AG09309 (cell line): ENCODE results near the gene LMOD1.

Experiments
- DNase-seq: peaks from one replicate; pipeline ENCODE4 v3.0.0-alpha.2; 2010; ENCODE audit warnings: low read depth
- H3K4me3 ChIP-seq: 2 replicates; pipeline ENCODE4 v1.5.1; 2011; ENCODE audit warnings: mild to moderate bottlenecking, low read depth, low read length, moderate library complexity; ENCODE audit not compliant: control insufficient read depth
- TF ChIP-seq, protein P1 (sequence below): IDR thresholded peaks from 2 replicates; pipeline ENCODE4 v1.5.1; 2011; ENCODE audit warnings: mild to moderate bottlenecking, low read depth, low read length, inconsistent platforms; ENCODE audit not compliant: insufficient read depth, control insufficient read depth; ENCODE audit errors: missing control alignments

LMOD1 gene

DNA sequence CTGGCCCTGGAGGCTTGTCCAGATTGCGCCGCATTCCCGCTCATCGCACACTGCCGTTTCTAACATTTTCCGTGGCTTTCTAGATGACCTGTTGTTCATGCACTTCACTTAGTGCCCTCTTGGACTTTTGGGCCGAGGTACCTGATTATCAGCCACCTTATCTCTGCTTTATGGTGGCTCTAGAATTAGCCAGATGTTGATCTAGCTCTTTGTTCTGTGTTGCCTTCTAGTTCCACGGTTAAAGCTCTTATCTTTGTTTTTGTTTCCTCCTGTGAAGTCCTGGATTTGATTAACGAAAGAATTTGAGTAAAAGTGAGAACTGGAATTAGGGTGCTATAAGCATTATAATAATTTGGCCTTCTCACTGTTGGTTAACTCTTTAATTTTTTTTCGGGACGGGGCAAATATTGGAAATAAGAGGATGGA is 37.0 kb upstream of the LMOD1 start:
- TF ChIP-seq, protein P1, sequence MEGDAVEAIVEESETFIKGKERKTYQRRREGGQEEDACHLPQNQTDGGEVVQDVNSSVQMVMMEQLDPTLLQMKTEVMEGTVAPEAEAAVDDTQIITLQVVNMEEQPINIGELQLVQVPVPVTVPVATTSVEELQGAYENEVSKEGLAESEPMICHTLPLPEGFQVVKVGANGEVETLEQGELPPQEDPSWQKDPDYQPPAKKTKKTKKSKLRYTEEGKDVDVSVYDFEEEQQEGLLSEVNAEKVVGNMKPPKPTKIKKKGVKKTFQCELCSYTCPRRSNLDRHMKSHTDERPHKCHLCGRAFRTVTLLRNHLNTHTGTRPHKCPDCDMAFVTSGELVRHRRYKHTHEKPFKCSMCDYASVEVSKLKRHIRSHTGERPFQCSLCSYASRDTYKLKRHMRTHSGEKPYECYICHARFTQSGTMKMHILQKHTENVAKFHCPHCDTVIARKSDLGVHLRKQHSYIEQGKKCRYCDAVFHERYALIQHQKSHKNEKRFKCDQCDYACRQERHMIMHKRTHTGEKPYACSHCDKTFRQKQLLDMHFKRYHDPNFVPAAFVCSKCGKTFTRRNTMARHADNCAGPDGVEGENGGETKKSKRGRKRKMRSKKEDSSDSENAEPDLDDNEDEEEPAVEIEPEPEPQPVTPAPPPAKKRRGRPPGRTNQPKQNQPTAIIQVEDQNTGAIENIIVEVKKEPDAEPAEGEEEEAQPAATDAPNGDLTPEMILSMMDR = no peak
- peak overlapping the region; percentile 55 for H3K4me3 ChIP-seq
- DNase-seq = no peak

DNA sequence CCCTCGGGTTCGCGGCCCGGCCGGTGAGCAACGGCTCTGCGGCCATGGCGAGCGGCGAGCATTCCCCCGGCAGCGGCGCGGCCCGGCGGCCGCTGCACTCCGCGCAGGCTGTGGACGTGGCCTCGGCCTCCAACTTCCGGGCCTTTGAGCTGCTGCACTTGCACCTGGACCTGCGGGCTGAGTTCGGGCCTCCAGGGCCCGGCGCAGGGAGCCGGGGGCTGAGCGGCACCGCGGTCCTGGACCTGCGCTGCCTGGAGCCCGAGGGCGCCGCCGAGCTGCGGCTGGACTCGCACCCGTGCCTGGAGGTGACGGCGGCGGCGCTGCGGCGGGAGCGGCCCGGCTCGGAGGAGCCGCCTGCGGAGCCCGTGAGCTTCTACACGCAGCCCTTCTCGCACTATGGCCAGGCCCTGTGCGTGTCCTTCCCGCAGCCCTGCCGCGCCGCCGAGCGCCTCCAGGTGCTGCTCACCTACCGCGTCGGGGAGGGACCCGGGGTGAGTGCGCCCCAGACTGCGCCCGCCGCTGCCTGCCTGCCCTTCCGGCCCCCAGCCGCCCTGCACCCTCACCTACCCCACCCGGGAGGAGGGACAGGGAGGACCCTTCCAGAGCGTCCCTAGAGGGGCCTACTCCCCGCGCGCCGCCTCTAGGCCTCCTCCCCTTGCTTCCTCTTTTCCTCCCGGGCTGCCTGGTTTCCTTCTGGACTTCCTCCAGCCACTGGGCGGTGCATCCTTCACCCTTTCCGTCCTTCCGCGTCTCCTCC is 36.5 kb upstream of the LMOD1 start, which contains the start of gene RNPEP:
RNPEP (plus strand) TSS at position 26 of the 757 bp plus-strand sequence; CDS start at position 45, 19 bp downstream.
- peak within 1 kb of the TSS; percentile 55 for H3K4me3 ChIP-seq
- no peak for DNase-seq
- TF ChIP-seq, protein P1 = no peak

DNA sequence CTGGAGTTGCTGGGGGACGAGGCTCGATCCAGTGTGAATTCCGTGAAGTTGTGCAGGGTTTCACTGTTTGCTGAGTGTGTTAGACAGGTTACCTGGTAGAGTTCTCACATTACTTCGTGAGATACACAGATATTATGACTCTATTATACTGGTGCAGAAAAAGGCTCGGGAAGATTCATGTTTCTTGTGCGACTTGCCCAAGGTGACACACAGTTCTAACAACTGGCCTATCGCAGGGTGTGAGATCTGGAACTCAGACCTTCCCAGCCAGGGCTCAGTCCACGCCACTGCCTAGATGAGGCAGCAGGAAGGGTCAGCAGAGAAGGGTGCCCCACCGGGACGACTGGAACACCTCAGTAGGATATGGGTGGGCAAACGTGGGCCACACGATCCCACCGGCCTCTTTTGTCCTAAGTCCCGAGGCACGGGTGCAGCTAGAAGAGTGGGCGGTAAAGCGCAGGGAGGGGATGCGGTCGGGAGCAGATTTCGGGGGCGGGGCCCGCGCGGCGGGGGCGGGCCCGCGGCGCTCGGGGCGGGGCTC is 35.8 kb upstream of the LMOD1 start:
- TF ChIP-seq, protein P1 = no peak
- H3K4me3 ChIP-seq = peak overlapping the region; percentile 55
- DNase-seq = no peak

DNA sequence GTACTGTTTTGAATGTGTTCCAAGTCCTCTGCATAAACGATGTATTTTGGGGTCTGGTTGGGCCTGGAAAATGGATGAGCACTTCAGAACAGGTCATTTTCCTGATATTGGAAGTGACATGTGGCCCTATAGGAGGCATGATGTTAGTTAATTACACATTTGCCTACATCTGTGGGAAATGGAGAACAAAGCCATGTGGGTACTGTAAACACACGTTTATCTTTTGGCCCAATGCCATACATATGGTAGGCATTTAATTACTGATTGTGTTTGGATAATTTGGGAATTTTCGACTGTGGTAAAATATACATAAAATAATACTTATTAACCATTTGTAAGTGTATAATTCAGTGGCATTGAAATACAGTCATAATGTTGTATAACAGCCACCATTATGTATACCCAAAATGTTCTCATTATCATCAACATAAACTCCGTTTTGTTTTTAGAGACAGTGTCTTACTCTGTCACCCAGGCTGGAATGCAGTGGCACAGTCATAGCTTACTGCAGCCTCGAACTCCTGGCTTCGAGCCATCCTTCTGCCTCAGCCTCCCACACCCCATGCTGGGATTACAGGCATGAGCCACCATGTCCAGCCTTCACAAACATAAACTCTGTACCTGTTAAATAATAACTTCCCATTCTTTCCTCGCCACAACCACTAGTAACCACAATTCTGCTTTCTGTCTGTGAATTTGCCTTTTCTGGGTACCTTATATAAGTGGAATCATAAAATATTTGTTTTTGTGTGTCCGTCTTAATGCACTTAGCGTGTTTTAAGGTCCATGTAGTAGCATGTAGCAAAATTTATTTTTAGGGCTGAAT is 24.2 kb upstream of the LMOD1 start:
- no peak overlapping the region for H3K4me3 ChIP-seq
- TF ChIP-seq, protein P1 = no peak
- no peak for DNase-seq

DNA sequence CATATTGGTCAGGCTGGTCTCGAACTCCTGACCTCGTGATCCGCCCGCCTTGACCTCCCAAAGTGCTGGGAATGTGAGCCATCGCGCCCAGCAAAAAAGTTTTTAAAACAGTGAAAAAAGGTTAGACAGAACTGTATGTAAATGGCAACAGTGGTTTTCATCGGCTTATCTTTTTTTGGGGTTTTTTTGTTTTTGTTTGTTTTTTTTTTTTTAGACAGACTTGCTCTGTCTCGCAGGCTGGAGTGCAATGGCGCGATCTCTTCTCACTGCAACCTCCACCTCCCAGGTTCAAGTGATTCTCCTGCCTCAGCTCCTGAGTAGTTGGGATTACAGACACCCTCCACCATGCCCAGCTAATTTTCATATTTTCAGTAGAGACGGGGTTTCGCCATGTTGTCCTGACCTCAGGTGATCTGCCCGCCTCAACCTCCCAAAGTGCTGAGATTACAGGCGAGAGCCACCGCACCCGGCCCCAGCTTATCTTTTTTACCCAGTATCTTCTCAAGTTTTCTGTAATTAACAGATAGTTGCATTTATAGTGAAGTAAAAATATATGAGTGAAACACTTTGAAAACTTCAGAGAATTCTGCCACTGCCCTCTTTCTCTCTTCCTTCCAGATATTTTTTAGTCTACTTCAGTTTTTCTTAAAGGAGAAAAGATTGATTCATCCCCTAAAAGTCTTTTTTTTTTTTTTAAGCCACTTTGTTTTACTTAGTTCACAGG is 22.0 kb upstream of the LMOD1 start:
- TF ChIP-seq, protein P1 = no peak
- H3K4me3 ChIP-seq = no peak overlapping the region
- no peak for DNase-seq

DNA sequence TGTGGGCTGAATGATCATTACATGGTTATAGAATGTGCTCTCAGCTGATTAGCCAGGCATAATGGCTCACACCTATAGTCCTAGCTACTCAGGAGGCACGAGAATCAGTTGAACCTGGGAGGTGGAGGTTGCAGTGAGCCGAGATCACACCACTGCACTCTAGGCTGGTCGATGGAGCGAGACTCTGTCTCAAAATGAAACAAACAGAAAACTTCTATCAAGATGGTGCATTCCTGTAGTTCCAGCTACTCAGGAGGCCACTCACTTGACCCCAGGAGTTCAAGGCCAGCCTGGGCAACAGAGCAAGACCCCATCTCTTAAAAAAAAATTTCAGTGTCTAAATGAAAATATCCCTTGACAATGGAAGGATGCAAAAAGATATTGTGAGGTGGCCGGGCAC is 19.8 kb upstream of the LMOD1 start:
- TF ChIP-seq, protein P1 = no peak
- no peak overlapping the region for H3K4me3 ChIP-seq
- no peak for DNase-seq
